ENCODE measurements around the gene RAD23B. TPM values are rescaled to one million over a fixed set of nuclear protein-coding genes. Genes with fewer than 3 reads are reported as not detected.

The RAD23B gene
- total and polyA plus RNA-seq, 2 of the 13 experiments (the other 11 are each of a cell fraction or from before 2014, with no cell fraction given), result 133 to 156 TPM

DNA sequence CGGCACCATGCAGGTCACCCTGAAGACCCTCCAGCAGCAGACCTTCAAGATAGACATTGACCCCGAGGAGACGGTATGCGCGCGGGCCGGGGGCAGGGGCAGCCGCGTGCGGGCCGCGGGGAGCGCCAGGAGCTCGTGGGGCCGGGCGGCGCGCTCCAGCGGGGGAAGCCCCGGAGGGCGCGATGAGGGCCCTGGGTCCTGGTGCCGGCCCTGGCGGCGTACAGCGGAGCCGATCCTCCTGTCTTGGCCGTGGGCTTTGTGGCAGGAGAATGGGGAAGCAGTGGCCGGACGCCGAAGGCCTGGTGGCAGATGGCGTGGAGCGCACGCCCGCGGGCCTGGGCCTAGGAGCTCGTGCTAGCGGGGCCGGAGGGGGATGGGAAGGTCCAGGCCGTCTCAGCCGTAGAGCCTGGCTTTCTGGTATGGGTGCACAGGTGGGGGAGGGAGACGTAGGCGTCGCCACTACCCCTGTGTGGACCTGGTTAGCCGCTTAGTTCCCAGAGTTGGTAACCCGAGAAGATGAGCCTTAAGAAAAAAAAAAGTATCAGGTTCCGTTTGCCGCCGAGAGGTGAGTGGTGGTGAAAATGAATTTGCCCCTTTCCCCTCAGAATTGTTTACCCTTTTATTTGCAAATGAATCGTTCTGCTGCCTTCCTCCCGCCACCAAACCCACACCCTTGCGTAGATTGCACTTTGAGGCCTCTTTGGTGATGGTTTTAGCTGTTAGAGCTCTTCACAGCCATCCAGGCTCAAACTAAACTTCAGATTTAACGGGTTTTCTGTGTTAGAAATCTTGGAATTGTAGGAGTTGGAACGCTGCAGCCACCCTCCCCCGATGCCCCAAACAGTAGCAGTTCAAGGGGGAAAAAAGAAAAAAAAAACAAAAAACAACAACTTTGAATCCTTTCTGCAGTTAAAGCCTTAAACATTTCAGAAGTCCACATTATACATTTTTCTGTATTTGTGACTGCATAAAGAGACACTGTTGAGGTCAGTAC, 841 bp downstream of the RAD23B start (continued):
- TF ChIP-seq, protein P1, sequence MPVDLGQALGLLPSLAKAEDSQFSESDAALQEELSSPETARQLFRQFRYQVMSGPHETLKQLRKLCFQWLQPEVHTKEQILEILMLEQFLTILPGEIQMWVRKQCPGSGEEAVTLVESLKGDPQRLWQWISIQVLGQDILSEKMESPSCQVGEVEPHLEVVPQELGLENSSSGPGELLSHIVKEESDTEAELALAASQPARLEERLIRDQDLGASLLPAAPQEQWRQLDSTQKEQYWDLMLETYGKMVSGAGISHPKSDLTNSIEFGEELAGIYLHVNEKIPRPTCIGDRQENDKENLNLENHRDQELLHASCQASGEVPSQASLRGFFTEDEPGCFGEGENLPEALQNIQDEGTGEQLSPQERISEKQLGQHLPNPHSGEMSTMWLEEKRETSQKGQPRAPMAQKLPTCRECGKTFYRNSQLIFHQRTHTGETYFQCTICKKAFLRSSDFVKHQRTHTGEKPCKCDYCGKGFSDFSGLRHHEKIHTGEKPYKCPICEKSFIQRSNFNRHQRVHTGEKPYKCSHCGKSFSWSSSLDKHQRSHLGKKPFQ (CRISPR knock-in tag; IDR thresholded peaks at IDR 0.05; ENCODE audit: insufficient replicate concordance), result peak; percentile 22
- TF ChIP-seq, protein P2, sequence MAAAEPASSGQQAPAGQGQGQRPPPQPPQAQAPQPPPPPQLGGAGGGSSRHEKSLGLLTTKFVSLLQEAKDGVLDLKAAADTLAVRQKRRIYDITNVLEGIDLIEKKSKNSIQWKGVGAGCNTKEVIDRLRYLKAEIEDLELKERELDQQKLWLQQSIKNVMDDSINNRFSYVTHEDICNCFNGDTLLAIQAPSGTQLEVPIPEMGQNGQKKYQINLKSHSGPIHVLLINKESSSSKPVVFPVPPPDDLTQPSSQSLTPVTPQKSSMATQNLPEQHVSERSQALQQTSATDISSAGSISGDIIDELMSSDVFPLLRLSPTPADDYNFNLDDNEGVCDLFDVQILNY (CRISPR knock-in tag; conservative IDR thresholded peaks at IDR 0.05), result peak; percentile 56; the same call in 1 of the 2 replicates
- TF ChIP-seq ZBTB7B (CRISPR knock-in tag; IDR thresholded peaks at IDR 0.05) (peak; percentile 4; the same call in 1 of the 2 replicates), ZNF781 (CRISPR knock-in tag; IDR thresholded peaks at IDR 0.05; ENCODE audit: borderline replicate concordance, not compliant biosample characterization) (peak; percentile 33), RFX5 (IDR thresholded peaks at IDR 0.05; ENCODE audit: low read depth, low read length) (no peak), POLR2AphosphoS2 (IDR thresholded peaks at IDR 0.05; ENCODE audit: low read depth, low read length) (no peak), BHLHE40 (IDR thresholded peaks at IDR 0.05; ENCODE audit: low read length) (0 out of 2 replicates have a peak, but pooled peaks have one; percentile 5), ZNF550 (CRISPR knock-in tag; IDR thresholded peaks at IDR 0.05; ENCODE audit: borderline replicate concordance) (no peak), RELA (CRISPR knock-in tag; IDR thresholded peaks at IDR 0.05) (0 out of 2 replicates have a peak, but pooled peaks have one; percentile 12), HNF4A (CRISPR knock-in tag; IDR thresholded peaks at IDR 0.05) (0 out of 2 replicates have a peak, but pooled peaks have one; percentile 22)
- TF ChIP-seq, protein P3, sequence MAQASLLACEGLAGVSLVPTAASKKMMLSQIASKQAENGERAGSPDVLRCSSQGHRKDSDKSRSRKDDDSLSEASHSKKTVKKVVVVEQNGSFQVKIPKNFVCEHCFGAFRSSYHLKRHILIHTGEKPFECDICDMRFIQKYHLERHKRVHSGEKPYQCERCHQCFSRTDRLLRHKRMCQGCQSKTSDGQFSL (CRISPR knock-in tag; IDR thresholded peaks at IDR 0.05), result peak; percentile 29; the same call in 1 of the 2 replicates
- TF ChIP-seq, protein P4, sequence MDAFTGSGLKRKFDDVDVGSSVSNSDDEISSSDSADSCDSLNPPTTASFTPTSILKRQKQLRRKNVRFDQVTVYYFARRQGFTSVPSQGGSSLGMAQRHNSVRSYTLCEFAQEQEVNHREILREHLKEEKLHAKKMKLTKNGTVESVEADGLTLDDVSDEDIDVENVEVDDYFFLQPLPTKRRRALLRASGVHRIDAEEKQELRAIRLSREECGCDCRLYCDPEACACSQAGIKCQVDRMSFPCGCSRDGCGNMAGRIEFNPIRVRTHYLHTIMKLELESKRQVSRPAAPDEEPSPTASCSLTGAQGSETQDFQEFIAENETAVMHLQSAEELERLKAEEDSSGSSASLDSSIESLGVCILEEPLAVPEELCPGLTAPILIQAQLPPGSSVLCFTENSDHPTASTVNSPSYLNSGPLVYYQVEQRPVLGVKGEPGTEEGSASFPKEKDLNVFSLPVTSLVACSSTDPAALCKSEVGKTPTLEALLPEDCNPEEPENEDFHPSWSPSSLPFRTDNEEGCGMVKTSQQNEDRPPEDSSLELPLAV (CRISPR knock-in tag; conservative IDR thresholded peaks at IDR 0.05; ENCODE audit: low read depth), result 0 out of 2 replicates have a peak, but pooled peaks have one; percentile 46
- TF ChIP-seq, protein P5, sequence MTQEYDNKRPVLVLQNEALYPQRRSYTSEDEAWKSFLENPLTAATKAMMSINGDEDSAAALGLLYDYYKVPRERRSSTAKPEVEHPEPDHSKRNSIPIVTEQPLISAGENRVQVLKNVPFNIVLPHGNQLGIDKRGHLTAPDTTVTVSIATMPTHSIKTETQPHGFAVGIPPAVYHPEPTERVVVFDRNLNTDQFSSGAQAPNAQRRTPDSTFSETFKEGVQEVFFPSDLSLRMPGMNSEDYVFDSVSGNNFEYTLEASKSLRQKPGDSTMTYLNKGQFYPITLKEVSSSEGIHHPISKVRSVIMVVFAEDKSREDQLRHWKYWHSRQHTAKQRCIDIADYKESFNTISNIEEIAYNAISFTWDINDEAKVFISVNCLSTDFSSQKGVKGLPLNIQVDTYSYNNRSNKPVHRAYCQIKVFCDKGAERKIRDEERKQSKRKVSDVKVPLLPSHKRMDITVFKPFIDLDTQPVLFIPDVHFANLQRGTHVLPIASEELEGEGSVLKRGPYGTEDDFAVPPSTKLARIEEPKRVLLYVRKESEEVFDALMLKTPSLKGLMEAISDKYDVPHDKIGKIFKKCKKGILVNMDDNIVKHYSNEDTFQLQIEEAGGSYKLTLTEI (CRISPR knock-in tag; conservative IDR thresholded peaks at IDR 0.05), result no peak
- TF ChIP-seq, protein P6, sequence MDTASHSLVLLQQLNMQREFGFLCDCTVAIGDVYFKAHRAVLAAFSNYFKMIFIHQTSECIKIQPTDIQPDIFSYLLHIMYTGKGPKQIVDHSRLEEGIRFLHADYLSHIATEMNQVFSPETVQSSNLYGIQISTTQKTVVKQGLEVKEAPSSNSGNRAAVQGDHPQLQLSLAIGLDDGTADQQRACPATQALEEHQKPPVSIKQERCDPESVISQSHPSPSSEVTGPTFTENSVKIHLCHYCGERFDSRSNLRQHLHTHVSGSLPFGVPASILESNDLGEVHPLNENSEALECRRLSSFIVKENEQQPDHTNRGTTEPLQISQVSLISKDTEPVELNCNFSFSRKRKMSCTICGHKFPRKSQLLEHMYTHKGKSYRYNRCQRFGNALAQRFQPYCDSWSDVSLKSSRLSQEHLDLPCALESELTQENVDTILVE (CRISPR knock-in tag; IDR thresholded peaks at IDR 0.05), result 0 out of 2 replicates have a peak, but pooled peaks have one; percentile 6
- TF ChIP-seq, protein P7, sequence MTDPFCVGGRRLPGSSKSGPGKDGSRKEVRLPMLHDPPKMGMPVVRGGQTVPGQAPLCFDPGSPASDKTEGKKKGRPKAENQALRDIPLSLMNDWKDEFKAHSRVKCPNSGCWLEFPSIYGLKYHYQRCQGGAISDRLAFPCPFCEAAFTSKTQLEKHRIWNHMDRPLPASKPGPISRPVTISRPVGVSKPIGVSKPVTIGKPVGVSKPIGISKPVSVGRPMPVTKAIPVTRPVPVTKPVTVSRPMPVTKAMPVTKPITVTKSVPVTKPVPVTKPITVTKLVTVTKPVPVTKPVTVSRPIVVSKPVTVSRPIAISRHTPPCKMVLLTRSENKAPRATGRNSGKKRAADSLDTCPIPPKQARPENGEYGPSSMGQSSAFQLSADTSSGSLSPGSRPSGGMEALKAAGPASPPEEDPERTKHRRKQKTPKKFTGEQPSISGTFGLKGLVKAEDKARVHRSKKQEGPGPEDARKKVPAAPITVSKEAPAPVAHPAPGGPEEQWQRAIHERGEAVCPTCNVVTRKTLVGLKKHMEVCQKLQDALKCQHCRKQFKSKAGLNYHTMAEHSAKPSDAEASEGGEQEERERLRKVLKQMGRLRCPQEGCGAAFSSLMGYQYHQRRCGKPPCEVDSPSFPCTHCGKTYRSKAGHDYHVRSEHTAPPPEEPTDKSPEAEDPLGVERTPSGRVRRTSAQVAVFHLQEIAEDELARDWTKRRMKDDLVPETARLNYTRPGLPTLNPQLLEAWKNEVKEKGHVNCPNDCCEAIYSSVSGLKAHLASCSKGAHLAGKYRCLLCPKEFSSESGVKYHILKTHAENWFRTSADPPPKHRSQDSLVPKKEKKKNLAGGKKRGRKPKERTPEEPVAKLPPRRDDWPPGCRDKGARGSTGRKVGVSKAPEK (CRISPR knock-in tag; IDR thresholded peaks at IDR 0.05; ENCODE audit: borderline replicate concordance), result 0 out of 2 replicates have a peak, but pooled peaks have one; percentile 64

All from HepG2 (cell line).